Esophagus (tissue), 2 donors: ENCODE measurements around the gene ST14. TPM values are rescaled to one million over a fixed set of nuclear protein-coding genes. Genes with fewer than 3 reads are reported as not detected.

ENCODE experiments used
- H3K27ac ChIP-seq, 2 donors: one replicate each; pipeline ENCODE4 v1.5.1; 2013; ENCODE audit warnings: low read depth in 2 of 2, mild to moderate bottlenecking in 2 of 2, inconsistent platforms in 1 of 2, low read length in 1 of 2, moderate library complexity in 1 of 2
- H3K27me3 ChIP-seq, 2 donors: one replicate each; pipeline ENCODE4 v1.6.1; 2013; ENCODE audit warnings: low read length in 2 of 2, control low read depth in 1 of 2, mild to moderate bottlenecking in 1 of 2; ENCODE audit not compliant: insufficient read depth in 2 of 2, control insufficient read depth in 1 of 2
- H3K36me3 ChIP-seq, 2 donors: one replicate each; pipeline ENCODE4 v1.6.1; 2013; ENCODE audit warnings: low read length in 1 of 2; ENCODE audit not compliant: control insufficient read depth in 2 of 2, insufficient read depth in 2 of 2
- H3K4me1 ChIP-seq, 2 donors: one replicate each; pipeline ENCODE4 v1.6.1; 2013; ENCODE audit warnings: low read length in 1 of 2; ENCODE audit not compliant: control insufficient read depth in 2 of 2, insufficient read depth in 2 of 2
- H3K4me3 ChIP-seq, 2 donors: one replicate each; pipeline ENCODE4 v1.5.1; 2013; ENCODE audit warnings: low read length in 2 of 2, mild to moderate bottlenecking in 2 of 2, low read depth in 1 of 2, moderate library complexity in 1 of 2
- H3K9me3 ChIP-seq, 2 donors: one replicate each; pipeline ENCODE4 v1.6.1; 2013; ENCODE audit warnings: mild to moderate bottlenecking in 2 of 2, low read depth in 1 of 2, low read length in 1 of 2, moderate library complexity in 1 of 2; ENCODE audit not compliant: control insufficient read depth in 2 of 2, insufficient read depth in 1 of 2
- WGBS, 2 donors: extraction: QIAGEN DNeasy Blood & Tissue Kit; methylation state at CpG; one replicate each; pipeline ENCODE4 v1.1.7; 2013; 5-methylcytosine and 5-hydroxymethylcytosine counted together
- polyA plus RNA-seq, 2 donors: library from polyadenylated mRNA; stranded (reverse); fragments of 200-250 nt; gene quantifications; one replicate each; pipeline ENCODE4 v1.2.3, GENCODE V29; 2013
- donor health status: healthy with polysubstance abuse.
- donor health status: Bipolar disorder and iron deficiency.

Gene ST14
- polyA plus RNA-seq, 2 donors: 69.6 to 86.4 TPM

DNA sequence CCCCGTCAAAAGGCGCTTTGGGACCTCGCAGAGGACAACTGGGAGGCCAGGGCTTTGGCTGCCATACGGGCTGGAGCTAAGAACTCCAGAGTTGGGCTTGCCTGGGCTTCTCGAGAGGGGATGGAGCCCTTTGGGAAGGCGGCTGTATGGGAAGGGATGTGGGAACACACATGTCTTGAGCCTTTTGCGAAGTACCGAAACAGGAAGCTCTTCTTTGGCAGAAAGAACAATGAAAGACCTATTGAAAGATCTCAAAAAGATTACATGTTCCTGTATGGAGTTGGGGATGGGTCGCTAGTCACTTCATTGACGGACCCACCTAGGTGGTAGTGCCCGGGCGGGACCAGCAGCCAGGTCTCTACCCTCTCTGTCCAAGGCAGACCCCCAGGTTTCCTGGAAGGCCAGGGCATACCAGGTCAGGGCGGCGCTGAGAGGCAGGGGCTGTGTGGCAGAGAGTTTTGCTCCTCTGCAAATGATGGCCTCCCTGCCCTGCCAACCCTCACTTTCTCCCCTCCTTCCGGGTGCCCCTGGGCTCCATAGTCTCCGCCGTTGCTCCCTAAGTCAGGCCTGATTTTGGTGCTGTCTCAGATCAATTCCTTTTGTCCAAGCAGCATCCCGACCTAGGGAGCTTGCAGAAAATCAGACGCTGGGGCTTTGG lies 1.0 kb downstream of the ST14 start:
- H3K4me3 ChIP-seq: peak overlapping the region; percentile 71 to 89
- peaks cover 0 to 6% of the 10 kb centered on the region in 2 donors for H3K36me3 ChIP-seq
- H3K4me1 ChIP-seq: peaks cover 13 to 21% of the 10 kb centered on the region in 2 donors
- H3K9me3 ChIP-seq: no peaks in the 10 kb centered on the region
- no peaks in the 10 kb centered on the region for H3K27me3 ChIP-seq
- peak overlapping the region; percentile 80 to 89 for H3K27ac ChIP-seq
- 31 to 39% methylated on average over 19 of the region's 19 CpGs for WGBS, 2 donors

DNA sequence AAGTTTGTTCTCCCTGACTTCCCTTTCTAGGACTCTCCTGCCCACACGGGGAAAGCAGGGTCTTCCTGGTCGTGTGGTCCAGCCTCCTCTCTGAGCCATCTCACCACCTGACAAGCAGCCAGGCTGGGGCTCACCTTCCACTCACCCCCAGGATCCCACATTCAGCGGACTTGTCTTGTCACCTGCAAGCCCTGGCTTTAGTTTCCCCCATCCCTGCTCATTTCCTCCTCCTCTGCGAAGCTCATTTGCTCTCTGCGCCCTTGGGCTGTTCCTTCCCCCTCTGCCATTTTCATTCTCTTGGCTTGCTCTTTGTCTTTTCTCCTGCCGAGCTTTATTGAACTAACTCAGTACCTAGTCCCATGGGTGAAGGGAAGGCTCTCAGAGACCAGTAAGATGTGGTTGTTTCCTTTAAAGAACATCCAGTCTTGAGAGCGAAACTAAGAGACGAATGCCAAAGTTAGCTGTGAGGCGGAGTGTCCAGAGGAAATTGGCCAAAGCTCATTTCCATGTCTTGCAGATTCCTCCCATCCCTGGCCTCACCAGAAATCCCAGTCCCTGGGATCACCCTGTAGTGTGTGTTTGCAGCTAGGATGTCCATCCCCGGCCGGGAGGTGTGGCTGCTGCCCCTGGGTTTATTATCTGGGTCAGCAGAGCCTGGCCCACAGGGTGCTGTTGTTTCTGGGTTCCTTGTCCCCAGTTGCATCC lies 2.0 kb downstream of the ST14 start:
- Histone ChIP-seq H3K27me3 (no peaks in the 10 kb centered on the region), H3K36me3 (peaks cover 0 to 6% of the 10 kb centered on the region in 2 donors), H3K4me1 (peaks cover 11 to 21% of the 10 kb centered on the region in 2 donors), H3K9me3 (no peaks in the 10 kb centered on the region), H3K27ac (peak overlapping the region; percentile 35 to 89), H3K4me3 (peak overlapping the region; percentile 71 to 89)
- 64 to 66% methylated on average over 11 of the region's 11 CpGs for WGBS, 2 donors

- no peaks in the 10 kb centered on the region for H3K9me3 ChIP-seq
- H3K4me3 ChIP-seq: no peak overlapping the region
- H3K27ac ChIP-seq: peak overlapping the region; percentile 36 to 89
- peaks cover 0 to 6% of the 10 kb centered on the region in 2 donors for H3K36me3 ChIP-seq
- H3K27me3 ChIP-seq: no peaks in the 10 kb centered on the region
- WGBS, 2 donors: 41 to 54% methylated on average over 5 of the region's 5 CpGs
- peaks cover 11 to 16% of the 10 kb centered on the region in 2 donors for H3K4me1 ChIP-seq
These were observed 3.2 kb downstream of the ST14 start for GRCh38 chr11:130162733-130163132.

DNA sequence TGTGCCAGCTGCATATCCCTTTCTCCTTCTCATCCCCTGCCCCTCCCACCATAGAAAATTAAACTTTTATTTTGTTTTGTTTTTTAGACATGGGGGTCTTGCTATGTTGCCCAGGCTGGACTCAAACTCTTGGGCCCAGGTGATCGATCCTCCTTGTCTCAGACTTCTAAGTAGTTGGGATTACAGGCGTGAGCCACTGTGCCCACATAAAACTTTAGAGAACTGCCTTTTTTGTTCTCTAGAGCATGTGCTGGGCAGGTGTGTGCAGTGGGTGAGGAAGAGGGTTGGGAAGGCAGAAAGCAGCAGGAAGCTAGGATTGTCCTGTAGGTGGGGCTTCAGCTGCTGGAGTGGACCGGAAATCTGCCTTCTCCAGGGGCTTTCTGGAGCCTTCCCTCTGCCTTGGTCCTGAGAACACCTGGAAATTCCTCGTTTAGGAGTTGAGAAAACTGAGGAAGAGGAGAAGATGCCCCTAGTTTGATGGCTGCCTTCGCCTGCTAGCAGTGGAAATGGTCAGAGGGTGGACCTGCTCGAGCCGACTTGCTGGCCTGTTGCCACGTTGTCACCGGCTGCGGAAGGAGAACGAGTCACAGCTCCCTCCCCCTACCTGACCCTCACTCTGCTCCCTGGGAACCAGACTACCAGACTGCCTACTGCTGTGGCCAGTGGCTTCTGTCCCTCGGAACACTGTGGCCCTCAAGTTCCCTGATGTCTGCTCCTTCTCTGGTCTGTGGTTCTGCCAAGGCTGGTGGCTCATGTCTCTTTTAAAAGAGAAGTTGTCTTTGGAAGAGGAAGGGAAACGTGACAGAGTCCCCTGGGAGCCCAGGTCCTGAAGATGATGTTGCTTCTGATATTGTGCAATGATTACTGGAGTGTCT lies 4.0 kb downstream of the ST14 start:
- H3K9me3 ChIP-seq: no peaks in the 10 kb centered on the region
- peaks cover 0 to 6% of the 10 kb centered on the region in 2 donors for H3K36me3 ChIP-seq
- 44 to 55% methylated on average over 13 of the region's 13 CpGs for WGBS, 2 donors
- no peaks in the 10 kb centered on the region for H3K27me3 ChIP-seq
- peaks cover 11 to 18% of the 10 kb centered on the region in 2 donors for H3K4me1 ChIP-seq
- no peak overlapping the region for H3K4me3 ChIP-seq
- H3K27ac ChIP-seq: peak overlapping the region; percentile 36 to 76

- H3K9me3 ChIP-seq: no peaks in the 10 kb centered on the region
- H3K27me3 ChIP-seq: no peaks in the 10 kb centered on the region
- WGBS, 2 donors: 66 to 84% methylated on average over 2 of the region's 2 CpGs
- no peak overlapping the region for H3K4me3 ChIP-seq
- H3K27ac ChIP-seq: no peak overlapping the region
- peaks cover 11 to 18% of the 10 kb centered on the region in 2 donors for H3K4me1 ChIP-seq
- H3K36me3 ChIP-seq: peaks cover 0 to 6% of the 10 kb centered on the region in 2 donors
These were observed 4.6 kb downstream of the ST14 start for GRCh38 chr11:130164221-130164570.

DNA sequence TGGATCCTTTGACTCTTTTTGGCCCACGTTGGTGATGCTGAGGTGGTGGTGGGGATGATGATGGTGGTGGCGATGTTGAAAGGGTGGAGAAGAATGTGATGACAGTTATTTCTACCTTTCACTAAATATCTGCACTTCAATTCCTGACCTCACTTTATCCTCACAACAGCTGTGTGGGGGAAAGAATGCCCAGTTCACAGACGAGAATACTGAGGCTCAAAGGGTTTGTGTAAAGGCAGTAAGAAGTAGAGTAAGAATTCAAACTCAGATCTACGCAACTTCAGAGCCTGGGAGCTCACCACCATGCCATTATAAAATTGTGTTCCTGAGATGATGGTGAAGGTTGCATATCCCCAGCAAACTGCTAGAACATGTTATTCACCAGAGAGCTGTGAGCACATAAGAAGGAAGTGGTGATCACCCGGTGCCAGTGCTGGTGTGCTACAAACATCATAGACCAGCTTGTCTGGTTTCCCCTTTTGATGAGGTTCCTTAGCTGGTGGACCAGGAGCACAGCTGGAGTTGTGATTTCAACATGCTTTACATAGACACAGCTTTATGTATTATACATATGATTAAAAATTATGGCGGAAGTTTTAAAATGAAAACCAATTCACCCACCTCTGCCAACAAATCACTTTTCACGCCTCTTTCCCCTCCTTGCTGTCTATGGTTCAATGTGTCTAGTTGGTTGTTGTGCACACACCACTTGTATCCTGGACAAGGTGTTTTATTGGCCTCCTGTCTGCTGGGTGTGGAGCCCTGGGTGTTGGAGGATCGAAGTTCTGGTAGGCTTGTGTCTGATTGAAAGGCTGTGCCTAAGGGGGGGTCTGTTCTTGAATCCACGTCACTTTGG lies 6.2 kb downstream of the ST14 start:
- no peaks in the 10 kb centered on the region for H3K27me3 ChIP-seq
- no peak overlapping the region for H3K4me3 ChIP-seq
- WGBS, 2 donors: 74% methylated on average over 9 of the region's 9 CpGs
- H3K36me3 ChIP-seq: peaks cover 0 to 6% of the 10 kb centered on the region in 2 donors
- H3K4me1 ChIP-seq: peaks cover 3 to 25% of the 10 kb centered on the region in 2 donors
- no peaks in the 10 kb centered on the region for H3K9me3 ChIP-seq
- peak overlapping the region; percentile 87 to 95 for H3K27ac ChIP-seq

GRCh38 chr11:130166457-130166784 lies 6.8 kb downstream of the ST14 start:
- H3K27me3 ChIP-seq: no peaks in the 10 kb centered on the region
- no peaks in the 10 kb centered on the region for H3K9me3 ChIP-seq
- WGBS, 2 donors: 32 to 56% methylated on average over 4 of the region's 4 CpGs
- H3K36me3 ChIP-seq: peaks cover 0 to 6% of the 10 kb centered on the region in 2 donors
- H3K4me1 ChIP-seq: peaks cover 3 to 25% of the 10 kb centered on the region in 2 donors
- H3K4me3 ChIP-seq: no peak overlapping the region
- H3K27ac ChIP-seq: peak overlapping the region; percentile 87 to 95

DNA sequence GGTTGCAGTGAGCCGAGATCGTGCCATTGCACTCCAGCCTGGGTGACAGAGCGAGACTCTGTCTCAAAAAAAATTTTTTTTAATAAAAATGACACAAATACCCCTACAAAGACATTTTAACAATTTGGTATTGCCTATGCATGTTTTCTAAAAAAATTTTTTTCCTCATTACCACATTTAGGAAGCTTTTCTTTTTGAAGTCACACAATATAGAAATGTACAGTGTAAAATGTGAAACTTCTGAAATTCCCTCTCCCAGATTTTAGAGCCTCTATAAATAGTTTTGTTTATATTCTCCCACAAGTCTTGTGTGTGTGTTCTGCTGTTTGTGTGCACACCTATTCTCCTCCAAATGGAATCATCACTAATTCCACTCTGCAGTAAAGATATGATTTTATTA lies 7.6 kb downstream of the ST14 start:
- peak overlapping the region; percentile 70 to 72 for H3K27ac ChIP-seq
- H3K4me1 ChIP-seq: peaks cover 3 to 21% of the 10 kb centered on the region in 2 donors
- 84 to 98% methylated on average over 3 of the region's 3 CpGs for WGBS, 2 donors

DNA sequence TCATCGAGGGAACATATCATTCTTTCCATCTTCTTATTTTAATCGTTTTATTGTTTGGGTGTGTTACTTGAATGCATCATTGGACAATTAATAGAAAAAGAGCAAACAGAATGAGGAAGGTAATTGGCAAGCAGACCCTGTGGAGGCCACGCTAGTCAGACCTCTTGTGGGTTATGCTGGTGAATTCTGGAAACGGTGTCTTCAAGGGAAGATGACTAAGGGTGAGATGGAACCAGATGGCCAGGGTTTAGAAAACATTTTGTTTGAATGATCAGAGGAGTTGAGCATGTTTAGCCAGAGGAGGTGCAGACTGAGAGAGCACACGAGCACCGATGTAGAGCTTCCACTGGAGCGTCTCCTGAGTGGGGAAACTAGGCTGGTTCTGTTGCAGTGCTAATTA lies 8.5 kb downstream of the ST14 start:
- no peak overlapping the region for H3K27ac ChIP-seq
- peaks cover 0 to 6% of the 10 kb centered on the region in 2 donors for H3K36me3 ChIP-seq
- H3K4me1 ChIP-seq: peaks cover 3 to 18% of the 10 kb centered on the region in 2 donors
- H3K9me3 ChIP-seq: no peaks in the 10 kb centered on the region
- WGBS, 2 donors: 72 to 83% methylated on average over 7 of the region's 7 CpGs
- H3K27me3 ChIP-seq: no peaks in the 10 kb centered on the region
- no peak overlapping the region for H3K4me3 ChIP-seq

More for the DNA sequence above, 7.6 kb downstream of the ST14 start:
- Histone ChIP-seq H3K9me3 (no peaks in the 10 kb centered on the region), H3K27me3 (no peaks in the 10 kb centered on the region), H3K4me3 (no peak overlapping the region), H3K36me3 (peaks cover 0 to 6% of the 10 kb centered on the region in 2 donors)
